Heart left ventricle (tissue), 16 donors: Measurements from ENCODE around the gene TCF20. TPM values are rescaled to one million over a fixed set of nuclear protein-coding genes. Genes with fewer than 3 reads are reported as not detected.
A peak's percentile ranks its signal among the peaks of the same experiment; 100 is the strongest.

Experiments
- ATAC-seq, 4 donors: fragments of 200-7000 bp; cut with Tn5 transposase; one replicate each; pipeline ENCODE4 v1.9.1; 2020 to 2022; ENCODE audit warnings: moderate library complexity in 4 of 4, mild to moderate bottlenecking in 3 of 4, moderate number of reproducible peaks in 1 of 4
- DNase-seq, 5 donors: peaks; one replicate each; pipeline ENCODE4 v3.0.0-alpha.2; 2020
- H3K27ac ChIP-seq, 12 donors: fragments of 200-600 bp; sonication (generic) in 4 of 12; one replicate each; pipeline versions ENCODE4 v1.5.0 to v1.8.0; 2016 to 2022; ENCODE audit warnings: mild to moderate bottlenecking in 2 of 12
- H3K27me3 ChIP-seq, 9 donors: fragments of 200-600 bp; sonication (generic) in 2 of 9; one replicate each; pipeline versions ENCODE4 v1.5.1 to v1.8.0; 2016 to 2022; ENCODE audit warnings: mild to moderate bottlenecking in 3 of 9
- H3K36me3 ChIP-seq, 9 donors: fragments of 200-600 bp; sonication (generic) in 2 of 9; one replicate each; pipeline versions ENCODE4 v1.5.0 to v1.8.0; 2018 to 2022; ENCODE audit warnings: mild to moderate bottlenecking in 2 of 9
- H3K4me1 ChIP-seq, 12 donors: fragments of 200-600 bp; sonication (generic) in 4 of 12; one replicate each; pipeline versions ENCODE4 v1.5.0 to v1.8.0; 2016 to 2022; ENCODE audit warnings: mild to moderate bottlenecking in 3 of 12
- H3K4me3 ChIP-seq, 12 donors: fragments of 200-600 bp; sonication (generic) in 4 of 12; one replicate each; pipeline versions ENCODE4 v1.5.0 to v1.8.0; 2017 to 2022; ENCODE audit warnings: mild to moderate bottlenecking in 9 of 12, moderate library complexity in 4 of 12
- H3K9me3 ChIP-seq, 12 donors: fragments of 200-600 bp; sonication (generic) in 4 of 12; one replicate each; pipeline versions ENCODE4 v1.5.0 to v1.8.0; 2016 to 2022; ENCODE audit warnings: mild to moderate bottlenecking in 1 of 12
- POLR2A ChIP-seq, 2 donors: fragments of 450-650 bp; IDR thresholded peaks; one replicate each; pipeline ENCODE4 v1.6.1; 2017; ENCODE audit warnings: antibody characterized with exemption in 2 of 2, mild to moderate bottlenecking in 2 of 2, moderate library complexity in 2 of 2
- WGBS, 4 donors: extraction: QIAGEN DNeasy Blood & Tissue Kit in 2 of 4; methylation state at CpG; one replicate each; pipeline versions ENCODE4 v1.1.5 to v1.1.7; 2013 to 2018; 5-methylcytosine and 5-hydroxymethylcytosine counted together
- intact Hi-C, 10 donors: fragments of 100-400 bp; cut with DNase I; formaldehyde crosslinking; loops; one replicate each; pipeline versions ENCODE4 v1.11.1 to v1.14.2; 2022
- polyA plus RNA-seq, 2 donors: library from polyadenylated mRNA; stranded (reverse); fragments of 200-250 nt; gene quantifications; one replicate each; pipeline ENCODE4 v1.2.3, GENCODE V29; 2013
- total RNA-seq, 9 donors: library from RNA; depleted of rRNA in 2 of 9; stranded (reverse); fragments of >200 nt in 2 of 9; fragmentation: NEBNext Ultra II Directional in 3 of 9; extraction: Animal tissue kit (Norgen Biotek cat#: 25700) in 3 of 9; gene quantifications; one replicate each; pipeline versions ENCODE4 v1.1.0 to v1.2.4, GENCODE V29; 2016 to 2023
- TF ChIP-seq, protein P1 (sequence below), 12 donors: fragments of 200-600 bp; sonication (generic) in 4 of 12; IDR thresholded peaks; one replicate each; pipeline versions ENCODE4 v1.5.0 to v1.8.0; 2018 to 2022; ENCODE audit warnings: antibody characterized with exemption in 12 of 12, mild to moderate bottlenecking in 5 of 12
- donor health status: ischemic (EF 13 %, LVEDD 7.1; RV severe dilation, severe dysfunction).
- donor health status: healthy with polysubstance abuse.
- donor health status: DM: no; HTN: yes; CAD: no.
- donor health status: DM: no; HTN: no; CAD: no.
- donor health status: ischemic (EF 25% LVEDD 6.9; RV normal size, moderate dysfunction).
- donor health status: ischemic (EF 25% LVEDD 5.7; RV mildly dilated, moderate dysfunction).
- donor health status: healthy.
- donor health status: DM: yes; HTN: yes; CAD: no.
- donor health status: ischemic (EF 35%, LVEDD 5.7; RV mildly dilated, moderate dysfunction).
- donor health status: nonischemic (EF 11% LVEDD 7.7; RV severe dilation, severe dysfunction).
- donor health status: DM: yes; HTN: yes; CAD: no.
- donor health status: PGD.
- donor health status: ischemic (EF 29% LVEDD 5.4; RV normal size, mild dysfunction).
- donor health status: nonischemic (EF 23%, LVEDD 6.1; RV moderate dilation, normal function).

Gene TCF20
- total and polyA plus RNA-seq, 11 donors, result 5.2 to 25.7 (median 15.7) TPM

DNA sequence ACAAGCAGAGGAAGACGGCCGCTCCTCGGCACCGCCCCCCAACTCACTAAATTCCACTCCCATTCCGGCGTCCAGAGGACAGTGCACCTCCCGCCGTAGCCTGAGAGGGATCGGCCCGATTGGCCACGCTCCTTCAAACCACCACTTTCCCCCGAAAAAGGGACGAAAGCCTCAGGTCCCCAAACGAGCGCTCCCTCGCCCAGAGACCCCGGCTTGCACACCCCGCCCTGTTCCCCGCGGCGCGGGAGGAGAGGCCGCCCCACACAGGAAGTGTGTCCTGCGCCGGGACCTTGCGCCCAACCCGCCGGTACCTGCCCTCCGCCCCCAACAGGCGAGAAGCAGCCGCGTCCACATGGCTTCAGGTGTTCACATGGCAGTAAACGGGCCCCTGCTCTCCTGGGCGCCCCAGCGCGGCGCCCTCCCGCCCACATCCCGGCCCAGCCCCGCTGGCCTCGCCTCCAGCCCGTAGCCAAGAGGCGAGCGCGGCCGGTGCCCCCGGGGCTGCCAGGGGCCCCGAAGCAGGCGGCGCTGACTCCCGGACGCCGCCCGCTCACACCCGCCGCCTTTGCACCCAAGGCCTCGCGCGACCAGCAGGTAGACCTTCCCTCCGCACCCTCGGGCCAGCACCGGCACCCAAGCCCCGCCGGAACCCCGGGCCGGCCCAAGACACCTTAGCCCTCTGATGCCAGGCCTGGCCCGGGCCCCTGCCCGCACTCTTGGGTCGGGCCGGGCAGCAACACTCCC, 849 bp downstream of the TCF20 start:
- Histone ChIP-seq H3K9me3 (no peaks in the 10 kb centered on the region), H3K4me3 (peak overlapping the region; percentile 83 to 99 (median 98)), H3K4me1 (peaks cover 2 to 40% (median 14%) of the 10 kb centered on the region in 12 donors), H3K27me3 (no peaks in the 10 kb centered on the region), H3K36me3 (no peaks in the 10 kb centered on the region), H3K27ac (peak overlapping the region; percentile 43 to 89 (median 84))
- TF ChIP-seq, protein P1, sequence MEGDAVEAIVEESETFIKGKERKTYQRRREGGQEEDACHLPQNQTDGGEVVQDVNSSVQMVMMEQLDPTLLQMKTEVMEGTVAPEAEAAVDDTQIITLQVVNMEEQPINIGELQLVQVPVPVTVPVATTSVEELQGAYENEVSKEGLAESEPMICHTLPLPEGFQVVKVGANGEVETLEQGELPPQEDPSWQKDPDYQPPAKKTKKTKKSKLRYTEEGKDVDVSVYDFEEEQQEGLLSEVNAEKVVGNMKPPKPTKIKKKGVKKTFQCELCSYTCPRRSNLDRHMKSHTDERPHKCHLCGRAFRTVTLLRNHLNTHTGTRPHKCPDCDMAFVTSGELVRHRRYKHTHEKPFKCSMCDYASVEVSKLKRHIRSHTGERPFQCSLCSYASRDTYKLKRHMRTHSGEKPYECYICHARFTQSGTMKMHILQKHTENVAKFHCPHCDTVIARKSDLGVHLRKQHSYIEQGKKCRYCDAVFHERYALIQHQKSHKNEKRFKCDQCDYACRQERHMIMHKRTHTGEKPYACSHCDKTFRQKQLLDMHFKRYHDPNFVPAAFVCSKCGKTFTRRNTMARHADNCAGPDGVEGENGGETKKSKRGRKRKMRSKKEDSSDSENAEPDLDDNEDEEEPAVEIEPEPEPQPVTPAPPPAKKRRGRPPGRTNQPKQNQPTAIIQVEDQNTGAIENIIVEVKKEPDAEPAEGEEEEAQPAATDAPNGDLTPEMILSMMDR (IDR thresholded peaks at IDR 0.05), result peak in 3 of 12 donors; percentile 4 to 18 (median 6)
- TF ChIP-seq POLR2A (IDR thresholded peaks at IDR 0.05), result no peak
- WGBS, 4 donors, result 0 to 1% (median 0%) methylated on average over 25 to 70 of the region's 70 CpGs
- DNase-seq, result peak; percentile 39 to 73 (median 47)
- ATAC-seq, result peak in 3 of 4 donors; percentile 62 to 66 (median 64)
- intact Hi-C loops, result loop anchor here in 8 of 10 donors (5.0 to 10.0 kb wide), 8 partner anchors 75 to 195 kb away; partner anchors contain the start of genes NFAM1 (in 2 of the 8), NAGA (in 1 of the 8), PHETA2 (in 1 of the 8) and SMDT1 (in 1 of the 8)

DNA sequence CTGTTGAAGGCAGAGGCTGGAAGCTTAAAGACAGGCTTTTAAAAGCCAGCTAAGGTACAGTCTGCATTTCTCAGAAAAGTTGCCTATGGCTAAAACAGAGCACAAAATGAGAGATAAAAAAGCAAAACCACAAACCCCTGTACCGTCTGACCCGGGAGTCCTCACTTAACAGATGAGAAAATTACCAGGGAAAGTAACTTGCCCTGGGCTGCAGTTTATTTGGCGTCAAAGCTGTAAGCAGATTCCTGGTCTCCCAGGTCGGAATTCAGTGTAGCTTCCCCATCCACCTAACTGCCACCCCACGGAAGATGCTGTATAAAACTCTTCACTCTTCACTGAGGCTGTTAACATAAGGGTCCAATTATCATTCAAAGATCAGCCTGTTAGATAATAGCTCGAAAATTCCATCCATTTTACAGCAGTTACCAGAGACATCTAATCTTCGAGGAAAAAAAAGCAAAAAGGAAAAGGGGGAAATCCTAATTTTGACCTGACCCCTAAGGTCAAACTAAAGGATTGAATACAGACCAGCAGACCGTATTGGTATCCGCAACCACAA, 1.5 kb downstream of the TCF20 start:
- whole genome bisulfite sequencing, 4 donors, result 21 to 31% (median 26%) methylated on average over 9 of the region's 9 CpGs
- Histone ChIP-seq H3K27ac (peak overlapping the region in 5 of 12 donors; percentile 77 to 89 (median 86)), H3K4me1 (peaks cover 2 to 40% (median 14%) of the 10 kb centered on the region in 12 donors), H3K9me3 (no peaks in the 10 kb centered on the region), H3K4me3 (peak overlapping the region; percentile 83 to 99 (median 98)), H3K36me3 (no peaks in the 10 kb centered on the region), H3K27me3 (no peaks in the 10 kb centered on the region)
- DNase-seq, result no peak
- intact Hi-C loops, result loop anchor here in 4 of 10 donors (10.0 kb wide), 3 partner anchors 74 to 94 kb away; no protein-coding TSS in a partner anchor
- ATAC-seq, result no peak
- no peak for TF ChIP-seq POLR2A (IDR thresholded peaks at IDR 0.05)
- TF ChIP-seq, protein P1 (IDR thresholded peaks at IDR 0.05), result no peak

DNA sequence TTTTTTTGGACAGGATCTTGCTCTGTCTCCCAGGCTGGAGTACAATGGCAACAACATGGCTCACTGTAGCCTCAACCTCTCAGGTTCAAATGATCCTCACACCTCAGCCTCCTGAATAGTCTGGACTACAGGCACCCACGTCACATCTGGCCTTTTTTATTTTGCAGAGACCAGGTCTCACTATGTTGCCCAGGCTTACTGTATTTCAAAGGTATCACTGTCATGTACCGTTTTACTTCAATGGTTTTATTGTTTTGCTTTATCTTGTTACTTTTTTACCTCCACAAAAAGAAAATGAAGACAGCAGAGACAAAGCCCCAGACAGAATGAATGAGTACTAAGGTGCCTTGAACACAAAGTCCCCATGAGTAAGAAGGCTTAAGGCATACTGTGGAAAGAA, 5.1 kb downstream of the TCF20 start:
- no peak for ATAC-seq
- WGBS, 4 donors, result 87 to 93% (median 90%) methylated on average over 2 of the region's 2 CpGs
- intact Hi-C loops, result loop anchor here in 4 of 10 donors (10.0 kb wide), 3 partner anchors 71 to 91 kb away; no protein-coding TSS in a partner anchor

More for the DNA sequence above, 5.1 kb downstream of the TCF20 start:
- no peak for DNase-seq
- Histone ChIP-seq H3K27me3 (no peaks in the 10 kb centered on the region), H3K9me3 (no peaks in the 10 kb centered on the region), H3K4me1 (peaks cover 0 to 44% (median 10%) of the 10 kb centered on the region in 12 donors), H3K27ac (no peak overlapping the region), H3K36me3 (no peaks in the 10 kb centered on the region), H3K4me3 (no peak overlapping the region)
- no peak for TF ChIP-seq POLR2A (IDR thresholded peaks at IDR 0.05)
- TF ChIP-seq, protein P1 (IDR thresholded peaks at IDR 0.05), result no peak
